Inflammatory macrophage treated with lipopolysaccharide for 1 hour (primary cell): Measurements from ENCODE around the gene BCAS1.

Experiments used
- DNase-seq, 2 donors: peaks; one replicate each; pipeline ENCODE4 v3.0.0-alpha.2; 2020 to 2022

The BCAS1 gene

DNA sequence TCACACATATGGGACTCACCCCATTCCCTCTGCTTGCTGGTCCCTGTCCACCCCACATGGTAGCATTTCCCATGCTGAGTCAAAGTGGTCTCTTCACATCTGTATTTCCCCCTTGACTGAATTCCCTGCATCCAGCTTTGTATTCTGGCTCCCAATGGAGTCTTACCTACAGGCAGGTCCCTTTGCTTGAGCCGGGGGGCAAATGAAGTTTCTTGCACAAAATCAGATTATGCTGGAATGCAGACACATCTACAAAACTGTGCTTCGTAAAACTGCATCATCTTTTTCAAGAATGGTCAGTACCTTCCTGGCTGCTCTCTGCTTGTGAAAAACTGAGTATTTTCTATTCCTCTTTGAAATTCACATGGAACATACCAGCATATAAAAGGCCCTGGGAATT, 32.1 kb upstream of the BCAS1 start:
- DNase-seq, result no peak

DNA sequence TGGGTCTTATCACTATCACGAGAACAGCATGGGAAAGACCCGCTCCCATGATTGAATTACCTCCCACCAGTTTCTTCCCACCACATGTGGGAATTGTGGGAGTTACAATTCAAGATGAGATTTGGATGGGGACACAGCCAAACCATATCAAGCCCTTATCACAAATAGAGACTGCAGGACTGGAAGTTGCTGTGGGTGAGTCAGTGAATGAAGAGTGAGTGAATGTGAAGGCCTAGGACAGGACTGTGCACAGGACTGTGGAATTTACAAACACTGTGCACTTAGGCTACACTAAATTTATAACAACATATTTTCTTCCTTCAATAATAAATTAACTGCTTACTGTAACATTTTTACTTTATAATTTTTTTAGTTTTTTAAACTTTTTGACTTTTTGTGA, 30.2 kb upstream of the BCAS1 start:
- DNase-seq, result no peak

DNA sequence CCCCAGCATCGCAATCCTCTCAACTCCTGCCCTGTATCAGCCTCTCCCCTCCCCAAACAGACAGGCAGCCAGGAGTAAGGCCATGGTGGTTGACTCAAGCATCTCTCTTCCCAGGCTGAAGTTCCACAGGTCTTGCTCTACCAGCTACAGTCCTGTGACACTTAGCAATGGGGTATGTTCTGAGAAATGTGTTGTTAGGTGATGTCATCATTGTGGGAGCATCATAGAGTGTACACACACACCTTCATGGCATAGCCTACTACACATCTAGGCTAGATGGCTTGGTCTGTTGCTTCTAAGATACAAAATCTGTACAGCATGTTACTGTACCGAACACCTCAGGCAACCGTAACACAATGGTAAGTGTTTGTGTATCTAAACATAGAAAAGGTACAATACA, 29.5 kb upstream of the BCAS1 start:
- DNase-seq, result no peak

DNA sequence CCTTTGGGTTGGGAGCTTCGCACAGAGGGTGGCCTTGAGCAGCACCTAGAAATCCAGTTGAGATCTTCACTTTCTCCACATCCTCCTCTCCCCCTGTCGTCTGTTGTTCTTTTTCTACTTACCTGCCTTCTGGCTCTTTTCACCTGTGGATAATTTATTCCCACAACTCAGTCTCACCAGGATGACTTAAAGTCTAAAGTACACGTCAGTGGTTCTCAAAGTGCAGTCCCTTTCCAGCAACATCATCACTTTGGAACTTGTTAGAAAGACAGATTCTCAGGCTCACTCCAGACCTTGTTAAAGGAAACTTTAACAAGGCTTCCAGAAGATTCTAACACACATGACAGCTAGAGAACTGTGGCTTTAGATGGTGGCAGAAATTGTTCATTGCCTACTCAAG, 27.7 kb upstream of the BCAS1 start:
- no peak for DNase-seq

DNA sequence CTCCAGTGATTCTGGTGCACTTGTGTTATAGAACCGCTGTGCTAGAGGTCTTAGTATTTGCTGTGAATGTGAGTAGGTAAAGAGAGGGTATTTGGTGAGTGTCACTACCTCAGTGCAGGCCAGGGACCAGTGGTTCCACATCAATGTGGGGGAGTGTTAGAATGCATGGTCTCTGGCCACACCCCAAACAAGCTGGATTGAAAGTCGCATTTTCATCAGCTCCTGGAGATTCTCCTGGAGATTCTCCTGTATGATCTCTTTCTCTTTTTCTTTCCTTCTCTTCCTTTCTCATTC, 26.8 kb upstream of the BCAS1 start:
- no peak for DNase-seq

DNA sequence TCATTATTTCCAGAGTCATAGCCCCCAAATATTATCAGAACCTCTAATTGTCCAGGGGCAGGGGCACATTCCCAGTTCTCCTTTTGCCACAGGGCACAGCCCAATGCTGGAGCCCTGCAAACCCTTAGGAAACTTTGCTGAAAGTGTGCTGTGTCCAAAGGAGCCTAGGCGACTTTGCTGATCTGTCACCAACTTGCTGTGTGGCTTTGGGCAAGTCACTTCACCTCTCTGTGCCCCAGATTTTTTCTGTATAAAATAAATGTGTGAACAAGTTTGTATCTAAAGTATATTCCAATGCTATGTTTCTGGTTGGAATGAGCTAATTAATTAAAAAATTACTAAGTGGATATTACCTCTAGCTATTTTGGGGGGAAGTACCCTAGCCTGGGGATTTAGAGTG, 25.4 kb upstream of the BCAS1 start:
- DNase-seq, result no peak

DNA sequence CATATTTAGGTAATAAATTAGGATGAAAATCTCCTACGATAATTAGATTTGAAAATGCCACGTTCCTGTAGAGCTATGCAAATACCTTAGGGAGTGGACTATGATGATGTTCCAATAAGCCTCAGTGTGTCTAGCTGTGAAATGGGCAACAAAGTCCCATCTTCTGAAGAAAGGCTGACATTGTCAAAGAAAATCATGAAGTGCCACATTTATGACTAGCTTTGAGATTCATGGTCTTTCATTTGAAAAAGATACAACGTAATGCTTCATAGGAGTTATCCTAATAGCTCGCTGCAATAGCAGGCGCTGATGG, 23.8 kb upstream of the BCAS1 start:
- DNase-seq, result no peak

DNA sequence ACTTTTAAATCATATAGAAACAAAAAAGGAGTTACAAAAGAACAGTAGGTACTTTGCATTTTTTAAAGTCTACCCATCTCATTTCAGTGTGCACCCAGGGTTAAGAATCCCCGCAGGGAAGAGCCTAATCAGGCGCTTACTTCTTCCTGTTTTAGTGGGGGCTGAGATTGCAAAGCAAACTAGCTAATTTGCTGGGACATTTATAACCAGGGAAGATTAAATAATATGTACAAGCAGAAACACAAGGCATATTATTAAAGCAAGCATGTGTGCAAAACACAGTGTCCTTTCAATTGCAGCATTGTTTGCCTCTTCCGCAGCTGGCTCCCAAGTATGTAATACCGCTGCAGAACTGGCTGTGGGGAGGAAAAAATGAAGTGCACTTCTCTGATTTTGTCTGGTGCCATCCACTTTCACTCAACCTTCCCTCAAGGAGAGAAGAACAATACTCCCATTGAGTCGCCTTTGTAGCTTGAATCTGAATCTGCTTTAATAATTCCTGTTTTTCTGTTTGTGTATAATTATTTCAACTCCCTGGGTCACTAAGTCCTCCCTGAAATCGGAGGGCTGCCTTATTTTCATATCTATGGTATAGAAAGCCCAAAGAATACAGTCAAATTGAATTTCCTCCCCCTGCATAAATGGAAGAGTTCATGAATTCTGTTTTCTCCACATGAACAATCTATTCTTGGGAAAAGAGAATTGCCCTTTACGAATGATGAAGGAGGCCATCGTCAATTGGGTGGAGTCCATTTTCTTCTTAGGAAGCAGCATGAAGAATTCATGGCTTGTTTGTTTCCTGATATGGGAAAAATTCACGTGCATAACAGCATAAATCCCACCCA, 23.3 kb upstream of the BCAS1 start:
- no peak for DNase-seq

DNA sequence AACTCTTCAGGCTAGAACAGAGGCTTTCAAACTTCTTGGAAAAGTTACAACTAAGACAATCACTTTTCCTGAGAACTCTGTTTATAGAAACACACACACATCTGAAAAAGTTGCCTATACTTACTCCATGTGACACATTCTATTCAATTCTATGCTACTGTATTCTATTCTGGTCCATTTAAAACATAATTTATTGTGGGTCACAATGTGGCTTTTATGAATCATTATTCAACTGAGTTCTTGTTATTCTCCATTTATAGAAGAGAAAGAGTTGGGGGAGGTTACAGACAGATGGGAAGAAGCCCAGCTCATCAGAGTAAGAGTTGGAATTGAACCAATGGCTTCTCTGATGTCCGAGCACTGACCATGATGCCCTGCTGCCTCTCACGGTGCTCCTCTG, 21.6 kb upstream of the BCAS1 start:
- DNase-seq, result no peak

DNA sequence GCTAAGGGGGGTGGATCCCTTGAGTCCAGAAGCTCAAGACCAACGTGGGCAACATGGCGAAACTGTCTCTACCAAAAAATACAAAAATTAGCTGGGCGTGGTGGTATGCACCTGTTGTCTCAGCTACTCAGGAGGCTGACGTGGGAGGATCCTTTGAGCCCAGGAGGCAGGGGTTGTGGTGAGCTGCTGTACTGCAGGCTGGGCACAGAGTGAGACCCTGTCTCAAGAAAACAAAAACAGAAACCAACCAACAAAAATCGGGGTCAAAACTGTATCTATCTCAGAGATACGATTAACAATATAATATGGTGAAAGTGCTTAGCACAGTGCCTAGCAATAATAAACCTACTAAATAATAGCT, 20.7 kb upstream of the BCAS1 start:
- DNase-seq, result no peak

DNA sequence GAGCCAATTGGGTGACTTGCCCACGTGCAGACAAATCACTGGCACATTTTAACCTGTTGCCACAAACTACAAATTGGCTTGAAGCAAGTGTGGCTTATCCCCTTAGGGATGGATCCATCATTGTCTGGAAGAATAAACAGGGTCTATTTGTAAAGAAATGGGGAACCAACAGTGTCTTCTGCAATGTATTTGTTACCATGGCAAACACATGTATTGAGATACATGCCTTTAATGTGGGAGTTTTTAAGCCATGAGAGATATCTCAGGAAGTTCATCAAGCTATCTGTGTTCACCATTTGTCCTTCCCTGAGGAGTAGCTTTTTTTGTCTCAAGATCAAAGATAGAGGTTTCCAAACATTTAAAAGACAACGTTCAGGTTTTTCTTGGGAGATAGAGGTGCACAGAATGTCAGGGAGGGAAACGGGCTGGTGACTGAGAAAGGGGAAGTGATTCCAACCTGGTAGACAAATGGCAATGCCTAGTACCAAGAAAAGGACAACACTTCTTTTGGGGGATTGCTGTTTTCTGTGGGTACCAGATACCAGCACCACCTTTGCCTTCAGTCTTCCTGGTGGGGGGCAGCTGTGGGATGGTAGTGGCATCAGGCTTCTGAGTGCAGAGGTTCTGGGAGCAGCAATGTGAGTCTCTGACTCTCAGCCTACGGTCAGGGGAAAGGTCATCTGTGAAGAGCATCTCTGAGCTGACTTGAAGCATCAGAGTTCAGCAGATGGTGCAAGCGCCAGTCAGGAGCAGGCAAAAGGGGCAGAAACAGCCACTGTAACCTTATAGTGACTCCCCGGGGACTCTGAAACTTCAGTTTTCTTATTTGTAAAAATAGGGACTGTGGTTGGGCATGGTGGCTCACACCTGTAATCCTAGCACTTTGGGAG, 20.1 kb upstream of the BCAS1 start:
- peak; percentile 12 to 15 for DNase-seq

DNA sequence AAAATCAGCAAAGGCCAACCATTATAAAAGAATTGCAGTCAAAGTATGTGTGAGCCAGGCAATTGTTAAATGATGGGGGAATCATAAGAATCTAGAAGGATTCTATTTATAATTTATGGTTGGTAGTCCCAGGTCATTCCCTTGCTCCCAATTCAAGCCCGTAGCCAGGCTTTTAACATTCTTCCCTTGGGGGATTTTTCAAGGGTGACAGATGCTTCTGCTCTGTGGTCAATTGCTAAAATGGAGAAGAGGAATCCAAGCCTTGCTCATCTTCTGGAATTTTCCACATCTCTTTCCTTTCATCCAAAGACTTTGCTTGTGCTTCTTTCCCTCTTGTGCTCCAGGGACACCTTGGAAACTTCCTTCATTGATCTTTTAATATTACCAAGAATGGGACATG, 18.0 kb upstream of the BCAS1 start:
- no peak for DNase-seq

DNA sequence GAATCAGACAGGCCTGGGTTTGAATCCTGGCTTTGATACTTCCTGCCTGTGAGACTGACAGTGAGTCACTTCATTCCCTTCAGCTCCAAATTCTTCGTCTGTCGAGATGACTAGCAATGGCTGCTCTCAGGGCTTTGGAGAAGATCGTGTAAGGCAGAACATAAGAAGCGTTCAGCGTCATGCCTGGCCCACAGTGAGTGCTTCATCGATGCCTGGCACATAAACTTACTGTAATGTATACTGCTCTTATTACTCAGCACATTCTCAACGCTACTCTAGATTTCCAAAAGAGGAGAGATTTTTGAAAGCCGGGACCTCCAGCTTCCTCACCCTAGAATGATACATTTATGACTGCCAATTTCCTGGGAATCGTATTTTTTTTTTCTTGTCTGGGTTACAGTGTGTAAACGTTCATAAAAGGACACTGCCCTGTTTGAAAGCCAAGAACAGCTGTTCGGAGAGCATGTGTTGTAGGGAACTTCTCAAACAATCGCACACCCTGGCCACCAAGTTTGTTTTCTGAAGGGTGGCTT, 16.2 kb upstream of the BCAS1 start:
- no peak for DNase-seq

DNA sequence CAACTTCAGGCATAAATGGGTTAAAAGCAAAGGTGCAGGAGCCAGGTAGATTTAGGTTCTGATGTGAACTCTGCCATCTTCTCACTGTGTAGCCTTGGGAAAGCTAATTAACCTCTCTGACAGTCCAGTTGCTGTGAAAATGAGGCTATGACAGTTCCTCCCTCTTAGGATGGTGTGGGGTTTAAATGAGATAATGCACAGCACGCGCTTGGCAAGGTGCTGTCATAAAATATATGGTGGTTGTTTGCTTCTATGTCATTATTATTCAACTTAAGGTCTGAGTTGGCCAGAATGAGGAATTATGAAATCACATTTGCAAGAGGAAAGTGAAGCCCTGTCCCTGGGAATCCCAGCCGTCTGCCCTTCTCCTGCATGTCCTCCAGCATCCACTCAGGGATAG, 15.5 kb upstream of the BCAS1 start:
- DNase-seq, result no peak

DNA sequence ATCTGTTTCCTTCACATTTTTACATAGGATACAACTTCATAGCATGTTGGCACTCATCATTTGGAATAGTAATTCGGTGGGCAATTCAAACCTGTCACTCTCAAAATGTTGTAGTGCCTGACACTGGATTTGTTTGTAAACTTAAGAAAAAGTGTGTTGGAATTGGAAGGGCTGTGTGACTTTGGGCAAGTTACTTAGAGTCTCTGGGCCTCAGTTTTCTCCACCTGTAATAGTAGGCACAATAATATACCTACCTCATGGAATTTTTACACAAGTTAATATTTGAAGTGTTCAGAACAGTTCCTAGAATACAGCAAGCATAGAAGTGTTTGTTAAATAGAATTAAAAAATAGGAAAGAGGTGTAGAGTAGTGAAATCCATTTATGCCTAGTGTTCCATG, 15.0 kb upstream of the BCAS1 start:
- no peak for DNase-seq

DNA sequence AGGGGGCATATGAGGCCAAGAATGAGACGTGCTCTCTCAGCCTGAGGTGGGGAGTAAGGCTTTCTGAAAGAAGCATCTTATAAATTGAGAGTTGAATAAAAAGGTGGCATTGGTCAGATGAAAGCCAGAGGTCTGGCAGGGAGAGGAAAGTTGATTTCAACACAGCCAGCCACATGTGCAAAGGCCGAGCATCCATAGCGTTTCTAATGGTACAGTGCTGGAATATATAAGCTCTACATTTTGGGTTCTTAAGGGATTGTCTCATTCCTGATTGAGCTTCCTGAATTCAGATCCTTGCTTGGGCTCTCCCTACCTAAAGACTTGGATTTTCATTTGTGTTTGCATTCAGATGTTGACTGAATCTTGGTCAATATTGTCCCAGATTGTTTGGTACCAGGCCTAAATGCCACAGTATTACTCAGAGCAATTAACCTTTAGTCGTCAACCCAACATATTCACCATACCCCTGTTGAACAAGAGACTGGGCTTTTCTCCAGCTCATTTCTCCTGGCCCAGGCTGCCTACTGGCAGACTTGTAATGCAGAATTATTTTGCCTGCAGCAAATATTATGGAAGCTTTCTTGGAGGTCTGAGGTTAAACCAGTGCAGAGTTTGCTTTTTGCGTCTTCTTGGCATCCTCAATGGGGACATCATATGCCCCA, 14.5 kb upstream of the BCAS1 start:
- no peak for DNase-seq

DNA sequence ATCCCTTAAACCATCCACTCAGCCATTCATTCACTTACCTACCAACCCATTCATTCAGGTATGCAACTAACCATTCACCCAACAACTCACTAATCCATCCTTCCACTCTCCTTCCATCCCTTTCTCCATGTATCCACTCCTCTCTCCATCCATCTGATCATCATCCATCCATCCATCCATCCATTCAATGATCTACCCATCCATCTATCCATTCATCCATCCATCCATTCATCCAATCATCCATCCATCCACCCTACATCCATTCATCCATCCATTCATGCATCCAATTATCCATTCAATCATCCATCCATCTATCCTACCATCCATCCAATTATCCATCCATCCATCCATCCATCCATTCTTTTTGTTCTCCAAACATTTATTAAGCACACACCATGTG, 13.8 kb upstream of the BCAS1 start:
- DNase-seq, result no peak

DNA sequence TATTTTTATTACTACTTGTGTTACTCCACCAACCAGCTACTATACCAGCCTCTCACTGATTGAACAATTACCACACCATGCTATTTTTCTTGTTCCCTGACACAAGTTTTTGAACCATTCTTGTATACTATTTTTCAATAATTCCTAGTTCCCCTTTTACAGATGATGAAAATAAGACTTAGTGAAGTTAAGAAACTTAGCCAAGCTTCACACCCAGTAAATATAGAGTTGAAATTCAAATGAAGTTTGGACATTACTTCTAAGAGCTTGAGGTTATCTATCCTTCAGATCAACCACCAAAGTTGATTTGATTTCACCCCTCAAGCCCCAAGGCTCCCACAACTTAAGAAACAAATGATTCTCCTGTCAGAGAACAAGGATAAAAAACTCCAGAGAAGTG, 13.1 kb upstream of the BCAS1 start:
- DNase-seq, result no peak

DNA sequence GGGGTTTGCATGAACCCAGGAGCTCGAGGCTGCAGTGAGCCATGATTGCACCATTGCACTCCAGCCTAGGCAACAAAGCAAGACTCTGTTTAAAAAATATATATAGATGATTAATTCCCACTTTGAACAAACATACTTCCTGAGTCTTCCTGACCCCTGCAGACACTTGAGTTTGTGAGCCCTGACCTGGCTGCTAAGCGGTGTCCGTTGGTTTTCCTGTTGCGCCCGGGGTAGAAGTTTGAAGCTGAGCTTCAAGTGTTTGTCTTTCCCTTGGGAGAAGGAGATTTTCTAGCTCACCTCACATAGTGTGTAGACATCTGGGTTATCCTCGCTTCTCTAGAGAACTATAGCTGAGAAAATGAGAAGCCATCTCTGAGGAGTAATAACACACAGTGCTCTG, 11.7 kb upstream of the BCAS1 start:
- DNase-seq, result no peak

DNA sequence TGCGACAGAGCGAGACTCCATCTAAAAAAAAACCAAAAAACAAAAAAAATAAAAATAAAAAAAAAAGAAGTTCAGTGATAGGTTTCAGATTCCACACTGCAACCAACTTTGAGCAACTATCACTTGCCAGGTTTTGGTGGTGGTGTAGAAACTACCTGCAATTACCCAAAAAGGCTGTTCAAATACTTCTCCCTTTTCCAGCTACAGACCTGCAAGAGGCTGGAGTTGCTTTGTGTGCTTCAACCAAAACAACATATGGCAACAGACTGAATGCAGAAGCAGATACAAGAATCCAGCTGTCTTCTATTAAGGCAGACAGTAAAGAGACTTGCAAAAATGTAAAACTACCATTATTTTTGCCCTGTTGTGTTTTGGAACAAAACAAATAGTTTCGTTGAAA, 9.3 kb upstream of the BCAS1 start:
- DNase-seq, result no peak

DNA sequence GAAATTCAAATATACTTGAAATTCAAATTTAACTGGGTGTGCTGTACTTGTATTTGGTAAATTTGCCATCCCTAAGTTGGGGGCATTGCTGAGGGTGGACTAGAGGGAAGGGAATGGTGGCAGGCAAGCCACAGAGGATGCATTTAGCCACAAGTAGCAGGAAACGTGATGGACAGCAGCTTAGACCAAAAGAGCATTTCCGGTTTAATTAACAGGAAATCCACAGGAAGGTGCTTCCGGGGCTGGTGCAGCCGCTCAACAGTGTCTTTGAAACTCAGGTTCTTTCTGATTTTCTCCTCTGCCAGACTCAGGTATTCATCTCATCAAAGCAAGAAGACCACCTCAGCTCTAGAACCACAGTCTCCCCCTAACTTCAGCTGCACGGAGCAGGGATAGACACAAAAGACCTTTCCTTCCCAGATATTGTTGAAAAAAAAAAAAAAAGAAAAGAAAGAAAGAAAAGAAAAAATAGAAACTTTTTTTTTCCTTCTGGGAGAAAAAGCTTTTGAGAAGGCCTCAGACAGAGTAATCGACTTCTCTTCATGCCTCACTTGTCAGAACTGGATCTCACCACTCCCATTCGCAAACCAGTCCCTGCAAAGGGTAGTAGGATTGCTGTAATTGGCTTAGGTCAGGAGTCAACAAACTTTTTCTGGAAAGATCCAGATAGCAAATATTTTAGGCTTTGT, 8.0 kb upstream of the BCAS1 start:
- DNase-seq, result no peak

DNA sequence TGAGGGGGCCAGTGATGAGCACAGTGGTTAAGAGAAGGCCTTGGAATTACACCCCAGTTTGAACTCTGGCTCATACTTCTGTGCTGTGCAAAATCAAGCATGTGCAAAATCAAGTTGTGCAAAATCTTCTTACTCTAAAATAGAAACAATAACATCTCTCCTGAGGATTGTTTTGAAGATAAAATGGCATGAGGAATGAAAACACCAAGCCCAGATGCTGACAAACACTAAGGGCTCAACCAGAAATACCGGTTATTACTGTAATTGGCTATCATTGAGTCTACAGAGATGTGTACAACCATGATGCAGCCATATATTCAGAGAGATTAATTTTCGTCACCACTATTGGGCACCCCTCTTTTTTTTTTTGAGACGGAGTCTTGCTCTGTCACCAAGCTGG, 5.9 kb upstream of the BCAS1 start:
- DNase-seq, result no peak

DNA sequence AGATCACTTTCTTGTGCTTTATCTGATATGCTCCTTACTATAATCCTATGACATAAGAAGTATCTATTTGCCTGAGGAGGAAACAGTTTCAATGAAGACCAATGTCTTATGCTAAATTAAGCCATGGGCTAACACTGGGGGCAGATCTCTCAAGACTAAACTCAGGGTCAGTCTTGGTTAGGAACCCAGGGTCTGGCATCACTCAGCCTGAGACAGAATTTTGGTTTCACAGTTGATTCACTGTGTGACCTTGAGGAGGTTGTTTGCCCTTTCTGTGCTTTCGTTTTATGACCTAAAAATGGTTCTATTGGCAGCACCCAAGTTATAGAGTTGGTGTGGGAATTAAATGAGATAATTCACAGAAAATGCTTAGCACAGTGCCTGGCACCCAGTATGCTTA, 4.9 kb upstream of the BCAS1 start:
- DNase-seq, result no peak
